Measurements from ENCODE around the gene TMC6. TPM values are rescaled to one million over a fixed set of nuclear protein-coding genes. Genes with fewer than 3 reads are reported as not detected.

The TMC6 gene
- total and polyA plus RNA-seq, 4 donors, result 75.7 to 166 (median 98.9) TPM

GRCh38 chr17:78134899-78135385 is 6.4 kb upstream of the TMC6 start:
- WGBS, 2 donors, result 82 to 86% methylated on average over 9 of the region's 9 CpGs
- peaks cover 0 to 3% (median 0%) of the 10 kb centered on the region in 3 donors for H3K27me3 ChIP-seq (ENCODE audit: control insufficient read depth in 3 of 3, insufficient read depth in 3 of 3, low read length in 2 of 3)
- no peaks in the 10 kb centered on the region for H3K9me3 ChIP-seq (ENCODE audit: control insufficient read depth in 4 of 4, insufficient read depth in 3 of 4, low read length in 3 of 4)
- no peak overlapping the region for H3K9ac ChIP-seq (ENCODE audit: insufficient read depth in 1 of 2, low read length in 2 of 2)
- H3K4me1 ChIP-seq (ENCODE audit: control insufficient read depth in 5 of 5, insufficient read depth in 5 of 5, low read length in 5 of 5), result peaks cover 0 to 17% (median 9%) of the 10 kb centered on the region in 5 donors
- TF ChIP-seq CTCF (IDR thresholded peaks at IDR 0.05; ENCODE audit: control extremely low read depth, extremely low read depth), result no peak
- ATAC-seq (ENCODE audit: insufficient read depth, low FRiP score) (no peak), DNase-seq (no peak)
- H3K4me3 ChIP-seq, result no peak overlapping the region
- peaks cover 0 to 2% (median 0%) of the 10 kb centered on the region in 4 donors for H3K36me3 ChIP-seq (ENCODE audit: control insufficient read depth in 4 of 4, insufficient read depth in 4 of 4, low read length in 4 of 4)
- H3K27ac ChIP-seq (ENCODE audit: low read depth in 1 of 2, low read length in 1 of 2), result no peak overlapping the region

GRCh38 chr17:78133971-78134898 is 5.7 kb upstream of the TMC6 start:
- peak; percentile 52 for TF ChIP-seq CTCF (IDR thresholded peaks at IDR 0.05; ENCODE audit: control extremely low read depth, extremely low read depth)
- Histone ChIP-seq H3K9ac (ENCODE audit: insufficient read depth in 1 of 2, low read length in 2 of 2) (no peak overlapping the region), H3K36me3 (ENCODE audit: control insufficient read depth in 4 of 4, insufficient read depth in 4 of 4, low read length in 4 of 4) (peaks cover 0 to 2% (median 0%) of the 10 kb centered on the region in 4 donors), H3K27me3 (ENCODE audit: control insufficient read depth in 3 of 3, insufficient read depth in 3 of 3, low read length in 2 of 3) (peaks cover 0 to 3% (median 0%) of the 10 kb centered on the region in 3 donors), H3K4me3 (no peak overlapping the region), H3K4me1 (ENCODE audit: control insufficient read depth in 5 of 5, insufficient read depth in 5 of 5, low read length in 5 of 5) (peaks cover 0 to 22% (median 10%) of the 10 kb centered on the region in 5 donors), H3K9me3 (ENCODE audit: control insufficient read depth in 4 of 4, insufficient read depth in 3 of 4, low read length in 3 of 4) (no peaks in the 10 kb centered on the region), H3K27ac (ENCODE audit: low read depth in 1 of 2, low read length in 1 of 2) (peak overlapping the region in 1 of 2 donors; percentile 9)
- ATAC-seq (ENCODE audit: insufficient read depth, low FRiP score) (no peak), DNase-seq (no peak)
- 53 to 56% methylated on average over 39 of the region's 39 CpGs for WGBS, 2 donors

GRCh38 chr17:78133179-78133951 is 4.8 kb upstream of the TMC6 start:
- ATAC-seq (ENCODE audit: insufficient read depth, low FRiP score), result no peak
- Histone ChIP-seq H3K4me1 (ENCODE audit: control insufficient read depth in 5 of 5, insufficient read depth in 5 of 5, low read length in 5 of 5) (peaks cover 0 to 27% (median 14%) of the 10 kb centered on the region in 5 donors), H3K27ac (ENCODE audit: low read depth in 1 of 2, low read length in 1 of 2) (peak overlapping the region in 1 of 2 donors; percentile 55), H3K4me3 (no peak overlapping the region), H3K36me3 (ENCODE audit: control insufficient read depth in 4 of 4, insufficient read depth in 4 of 4, low read length in 4 of 4) (peaks cover 0 to 2% (median 0%) of the 10 kb centered on the region in 4 donors), H3K9me3 (ENCODE audit: control insufficient read depth in 4 of 4, insufficient read depth in 3 of 4, low read length in 3 of 4) (no peaks in the 10 kb centered on the region), H3K9ac (ENCODE audit: insufficient read depth in 1 of 2, low read length in 2 of 2) (no peak overlapping the region), H3K27me3 (ENCODE audit: control insufficient read depth in 3 of 3, insufficient read depth in 3 of 3, low read length in 2 of 3) (peaks cover 0 to 3% (median 0%) of the 10 kb centered on the region in 3 donors)
- WGBS, 2 donors, result 76 to 83% methylated on average over 30 of the region's 30 CpGs
- no peak for DNase-seq
- no peak for TF ChIP-seq CTCF (IDR thresholded peaks at IDR 0.05; ENCODE audit: control extremely low read depth, extremely low read depth)
